AG10803 (cell line): ENCODE results near the gene TIMM23.
A peak's percentile ranks its signal among the peaks of the same experiment; 100 is the strongest.

Experiments used
- DNase-seq: peaks from one replicate; pipeline ENCODE4 v3.0.0; 2010; ENCODE audit warnings: low read depth
- H3K4me3 ChIP-seq: 2 replicates; pipeline ENCODE4 v1.5.1; 2011; ENCODE audit warnings: mild to moderate bottlenecking, low read length, control low read depth
- TF ChIP-seq, protein P1 (sequence below): conservative IDR thresholded peaks from 2 replicates; pipeline ENCODE4 v1.5.1; 2011; ENCODE audit warnings: mild to moderate bottlenecking, low read length, control low read depth, inconsistent platforms

The TIMM23 gene

DNA sequence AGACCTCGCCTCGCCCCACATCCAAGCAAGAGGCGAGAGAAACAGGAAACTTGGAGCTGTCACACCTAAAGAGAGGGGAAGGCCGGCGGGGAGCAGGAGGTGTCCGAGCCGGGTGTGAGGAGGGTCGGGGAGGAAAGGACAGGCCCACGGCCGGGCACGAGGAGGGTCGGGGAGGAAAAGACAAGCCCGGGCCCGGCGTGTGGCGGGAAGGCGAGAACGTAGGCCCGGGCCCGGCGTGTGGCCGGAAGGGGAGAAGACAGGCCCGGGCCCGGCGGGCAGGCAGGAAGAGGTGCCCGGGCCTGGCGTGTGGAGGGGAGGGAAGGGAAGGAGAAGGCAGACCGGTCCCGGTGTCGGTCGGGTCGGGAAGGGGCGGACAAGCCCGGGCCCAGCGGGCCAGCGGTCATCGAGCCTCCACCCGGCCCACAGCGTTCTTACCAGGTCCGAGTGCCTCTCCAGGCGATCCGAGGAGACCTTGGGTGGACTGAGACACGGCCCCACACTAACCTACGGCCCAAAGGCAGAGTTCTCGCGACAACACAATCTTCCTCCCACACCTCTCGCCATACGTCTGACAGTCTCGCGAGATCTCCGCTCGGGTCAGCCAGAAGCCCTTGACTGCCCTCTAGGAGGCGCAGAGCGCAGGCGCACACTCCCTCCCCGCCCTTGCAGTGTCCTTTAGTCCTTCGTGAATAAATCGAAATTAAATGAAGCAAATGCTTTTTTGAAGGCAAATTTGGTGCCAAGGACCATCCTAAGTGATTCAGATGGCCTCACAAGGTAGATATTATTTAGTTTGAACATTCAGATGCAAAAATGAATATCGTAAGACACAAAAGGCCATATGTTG, 58.0 kb downstream of the TIMM23 start, which contains the start of gene NCOA4:
Gene NCOA4 (minus strand): TSS at position 533 of the 847 bp plus-strand sequence. CDS start 13,943 bp downstream, outside the sequence.
- DNase-seq: peak; percentile 98
- peak within 1 kb of the TSS; percentile 94 for H3K4me3 ChIP-seq
- TF ChIP-seq, protein P1, sequence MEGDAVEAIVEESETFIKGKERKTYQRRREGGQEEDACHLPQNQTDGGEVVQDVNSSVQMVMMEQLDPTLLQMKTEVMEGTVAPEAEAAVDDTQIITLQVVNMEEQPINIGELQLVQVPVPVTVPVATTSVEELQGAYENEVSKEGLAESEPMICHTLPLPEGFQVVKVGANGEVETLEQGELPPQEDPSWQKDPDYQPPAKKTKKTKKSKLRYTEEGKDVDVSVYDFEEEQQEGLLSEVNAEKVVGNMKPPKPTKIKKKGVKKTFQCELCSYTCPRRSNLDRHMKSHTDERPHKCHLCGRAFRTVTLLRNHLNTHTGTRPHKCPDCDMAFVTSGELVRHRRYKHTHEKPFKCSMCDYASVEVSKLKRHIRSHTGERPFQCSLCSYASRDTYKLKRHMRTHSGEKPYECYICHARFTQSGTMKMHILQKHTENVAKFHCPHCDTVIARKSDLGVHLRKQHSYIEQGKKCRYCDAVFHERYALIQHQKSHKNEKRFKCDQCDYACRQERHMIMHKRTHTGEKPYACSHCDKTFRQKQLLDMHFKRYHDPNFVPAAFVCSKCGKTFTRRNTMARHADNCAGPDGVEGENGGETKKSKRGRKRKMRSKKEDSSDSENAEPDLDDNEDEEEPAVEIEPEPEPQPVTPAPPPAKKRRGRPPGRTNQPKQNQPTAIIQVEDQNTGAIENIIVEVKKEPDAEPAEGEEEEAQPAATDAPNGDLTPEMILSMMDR: peak; percentile 81

DNA sequence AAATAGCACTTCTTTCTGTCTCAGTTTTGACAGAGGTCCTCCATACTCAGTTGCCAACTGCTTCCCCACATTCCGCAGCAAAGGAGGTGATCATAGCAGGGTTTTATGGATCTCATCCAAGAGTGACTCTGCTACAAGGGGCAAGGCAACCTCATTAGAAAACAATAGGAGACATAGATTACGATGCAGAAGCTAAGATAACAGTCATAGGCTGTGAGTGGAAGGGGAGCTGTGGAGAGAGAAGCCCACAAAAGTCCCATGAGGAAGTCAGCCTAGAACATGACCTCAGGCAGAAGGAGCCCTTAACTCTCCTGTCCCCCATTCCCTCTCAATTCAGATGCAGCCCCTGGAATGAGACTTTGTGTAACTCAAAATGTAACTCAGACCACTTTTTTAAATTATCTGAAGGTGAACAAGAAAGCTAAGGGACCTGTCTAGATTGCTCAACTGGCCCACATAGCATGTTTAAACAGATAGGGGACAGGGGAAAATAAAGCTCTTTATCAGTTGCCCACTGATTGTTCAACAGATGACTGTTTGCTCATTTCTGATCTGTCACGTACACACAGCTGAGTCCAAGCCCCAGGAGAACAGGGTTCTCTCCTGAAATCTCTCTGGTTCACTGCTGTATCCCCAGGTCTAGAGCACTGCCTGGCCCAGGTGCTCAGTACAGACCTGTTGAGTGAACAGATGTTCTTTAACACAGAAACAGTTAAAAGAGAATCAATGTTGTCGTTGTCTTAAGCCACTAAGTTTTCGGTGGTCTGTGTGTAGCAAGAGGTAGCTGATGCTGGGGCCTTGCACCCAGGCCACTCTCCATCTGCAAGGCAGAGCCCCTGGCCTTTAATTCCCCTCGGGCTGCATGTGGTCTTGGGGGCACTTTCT, 59.6 kb downstream of the TIMM23 start:
- no peak overlapping the region for H3K4me3 ChIP-seq
- TF ChIP-seq, protein P1: no peak
- no peak for DNase-seq

DNA sequence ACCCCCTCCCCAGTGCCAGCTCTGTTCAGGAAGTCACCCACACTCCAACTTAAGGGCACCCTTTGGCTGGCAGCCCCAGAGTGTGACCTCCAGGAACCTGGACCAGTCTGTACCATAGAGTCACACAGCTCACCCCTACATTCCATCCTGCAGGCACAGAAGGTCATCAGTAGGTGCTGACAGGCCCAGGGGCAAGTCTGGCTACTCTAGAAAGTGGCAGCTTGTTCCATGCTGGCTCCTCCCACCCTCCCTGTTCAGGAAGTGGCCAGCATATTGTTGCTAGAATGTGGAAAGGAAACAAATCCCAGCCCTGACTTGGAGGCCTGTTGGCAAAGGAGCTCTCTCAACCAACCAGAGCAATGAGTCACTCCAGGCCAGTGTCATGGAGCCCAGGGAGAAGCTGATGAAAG, 61.3 kb downstream of the TIMM23 start:
- H3K4me3 ChIP-seq: no peak overlapping the region
- TF ChIP-seq, protein P1: no peak
- peak; percentile 89 for DNase-seq

DNA sequence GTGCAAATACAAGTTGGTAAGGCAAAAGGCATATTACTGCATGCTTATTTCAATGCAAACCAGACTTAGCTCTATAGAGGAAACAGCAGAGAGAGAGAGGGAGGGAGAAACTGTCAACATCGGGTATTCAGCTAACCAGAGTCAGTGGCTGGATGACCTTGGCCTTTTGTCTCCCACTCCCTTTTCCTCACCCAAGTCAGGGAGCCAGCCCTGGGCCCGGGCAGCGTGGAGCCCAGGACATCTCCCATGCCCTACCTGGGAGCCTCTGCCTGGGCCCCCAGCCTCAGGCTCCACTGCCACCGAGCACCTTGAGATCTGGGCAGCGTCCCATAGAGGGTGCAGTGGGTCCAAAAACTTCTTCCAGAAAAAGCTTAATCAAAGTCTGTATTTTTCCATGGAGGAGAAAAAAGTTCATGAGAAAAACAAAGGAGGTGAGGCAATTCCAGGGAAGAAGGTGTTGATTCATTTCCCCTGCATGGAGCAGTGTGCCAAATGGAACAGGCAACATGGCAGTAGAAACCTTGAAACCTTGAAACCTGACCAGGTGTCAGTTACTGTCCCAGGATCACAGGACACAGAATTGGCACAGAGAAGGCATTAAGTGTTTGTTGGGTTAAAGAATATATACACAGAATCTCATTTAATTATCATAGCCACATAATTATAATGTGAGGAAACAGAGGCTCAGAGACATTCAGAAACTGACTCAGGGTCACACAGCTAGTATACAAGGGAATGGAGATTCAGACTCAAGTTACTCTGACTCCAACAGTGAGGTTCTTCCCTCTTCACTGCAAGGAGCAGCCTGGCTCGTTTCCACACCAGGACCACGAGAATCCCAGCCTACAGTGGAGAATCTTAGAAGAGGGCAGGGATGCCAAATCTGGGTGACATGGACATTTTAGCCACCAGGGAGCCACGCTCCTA, 63.9 kb downstream of the TIMM23 start:
- DNase-seq: no peak
- TF ChIP-seq, protein P1: no peak
- no peak overlapping the region for H3K4me3 ChIP-seq

DNA sequence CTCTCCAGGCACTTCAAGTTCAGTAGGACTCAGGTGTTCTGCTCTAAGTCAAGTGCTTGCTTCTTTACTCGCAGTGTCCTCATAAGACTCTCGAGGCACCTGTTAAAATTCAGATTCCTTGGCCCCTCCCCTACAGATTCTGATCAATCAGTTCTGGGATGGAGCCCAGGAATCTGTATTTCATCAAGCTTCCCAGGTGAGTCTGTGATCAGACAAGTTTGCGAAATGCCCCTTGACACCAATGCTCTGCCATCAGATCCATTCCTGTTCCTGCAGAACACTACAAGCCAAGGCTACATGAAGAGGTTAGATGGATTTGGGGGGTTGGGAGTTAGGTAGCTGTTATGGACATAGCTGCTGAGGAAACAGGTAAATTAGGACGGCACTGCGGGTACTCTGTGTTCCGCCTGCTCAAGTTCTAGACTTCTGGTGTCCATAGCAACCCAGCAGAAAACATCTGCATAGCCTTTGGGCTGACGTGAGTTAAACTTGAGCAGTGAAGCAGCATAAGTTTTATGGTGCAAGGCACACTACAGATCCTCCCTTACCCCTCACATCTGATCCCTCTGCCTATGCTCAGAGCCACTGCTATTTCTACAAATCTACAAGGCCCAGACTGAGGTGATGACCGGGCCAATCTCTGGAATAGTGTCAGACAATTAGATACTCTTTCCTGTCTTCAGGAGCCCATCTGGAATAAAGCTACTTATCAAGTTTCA, 65.0 kb downstream of the TIMM23 start:
- no peak overlapping the region for H3K4me3 ChIP-seq
- TF ChIP-seq, protein P1: no peak
- DNase-seq: no peak

DNA sequence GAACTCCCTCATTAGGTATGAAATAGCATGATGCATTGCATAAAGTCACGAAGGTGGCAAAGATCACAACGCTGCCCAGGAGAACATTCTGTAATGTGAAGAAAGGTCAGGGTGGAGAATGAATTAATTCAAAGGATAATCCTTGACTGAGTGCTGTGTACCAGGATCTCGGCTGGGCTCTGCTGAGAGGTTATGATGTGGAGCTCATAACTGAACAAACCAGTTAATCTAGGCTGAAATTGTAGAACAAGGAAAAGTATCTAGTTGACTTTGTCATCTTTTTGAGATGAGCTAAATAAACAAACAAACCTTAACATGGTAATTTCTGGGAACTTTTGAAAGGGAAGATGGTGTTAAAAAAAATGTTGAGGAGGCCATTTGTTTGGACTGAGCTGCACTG, 67.7 kb downstream of the TIMM23 start:
- TF ChIP-seq, protein P1: no peak
- H3K4me3 ChIP-seq: no peak overlapping the region
- DNase-seq: no peak
